GM18526 (cell line): Measurements from ENCODE around the gene MCFD2.

ENCODE experiments used
- POLR2A ChIP-seq: IDR thresholded peaks from 3 replicates; pipeline ENCODE4 v1.6.1; 2011; ENCODE audit not compliant: insufficient read length; ENCODE audit errors: extremely low read depth

MCFD2 gene

DNA sequence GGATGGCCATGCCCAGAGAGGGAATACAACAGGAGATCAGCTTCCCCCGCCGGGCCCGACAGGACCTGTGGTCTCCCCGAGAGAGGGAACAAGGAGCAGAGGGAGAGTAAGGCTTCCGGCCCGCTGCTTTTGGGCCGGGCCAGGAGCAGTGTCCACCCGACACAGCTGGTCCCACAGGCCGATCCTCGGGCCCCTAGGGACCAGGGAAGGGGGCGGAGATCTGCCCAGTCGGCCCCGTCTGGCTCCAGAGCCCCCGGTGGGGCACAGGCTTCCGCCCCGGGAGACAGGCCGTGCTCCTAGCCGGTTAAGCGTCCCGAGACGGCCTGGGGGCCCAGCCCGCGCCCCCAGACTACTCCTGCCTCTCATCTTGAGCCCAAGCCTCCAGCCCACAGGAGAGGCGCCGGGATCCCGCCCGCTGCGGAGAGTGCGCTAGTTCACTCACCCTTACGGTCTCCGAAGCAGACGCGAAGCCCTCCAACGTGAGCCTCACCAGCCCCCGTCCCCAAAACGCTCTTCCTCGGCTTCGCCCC lies at the start of gene MCFD2:
Gene MCFD2 (minus strand): TSS at position 526 of the 530 bp plus-strand sequence. CDS start 6,635 bp downstream, outside the sequence.
- TF ChIP-seq POLR2A = no peak

DNA sequence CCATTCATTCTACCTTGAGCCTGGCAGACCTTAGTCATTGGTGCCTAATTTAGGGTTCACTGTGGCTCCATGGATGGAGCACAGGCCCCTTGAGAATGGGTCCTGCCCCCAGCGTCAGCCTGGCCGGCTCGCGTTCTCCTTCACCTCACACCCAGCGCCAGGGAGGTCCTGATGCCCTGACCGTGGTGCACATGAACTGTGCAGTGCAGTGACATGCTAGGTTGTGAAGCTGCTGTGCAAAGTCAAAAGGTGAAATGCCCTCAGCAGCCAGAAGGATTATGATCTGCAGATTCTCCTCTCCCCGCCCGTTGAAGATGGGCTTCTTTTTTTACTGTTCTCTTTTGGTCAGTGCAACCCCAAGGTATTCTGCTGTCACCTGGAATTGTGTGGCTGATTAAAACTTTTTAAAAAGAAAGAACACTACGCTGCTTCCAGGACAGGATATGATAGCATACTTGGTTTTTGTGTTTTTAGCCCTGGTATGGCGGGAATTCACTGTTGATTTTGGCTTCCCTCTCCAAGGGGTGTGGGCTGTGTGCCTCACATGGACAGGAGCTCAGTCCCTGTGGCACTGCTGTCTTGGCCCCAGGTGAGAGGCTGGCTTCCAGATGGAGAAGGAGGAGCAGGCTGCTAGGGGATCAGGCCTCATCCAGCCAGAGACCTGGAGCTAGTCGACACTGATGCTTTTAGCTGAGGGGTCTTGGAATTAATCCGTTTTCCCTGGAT lies 49.4 kb upstream of the MCFD2 start:
- TF ChIP-seq POLR2A = no peak

DNA sequence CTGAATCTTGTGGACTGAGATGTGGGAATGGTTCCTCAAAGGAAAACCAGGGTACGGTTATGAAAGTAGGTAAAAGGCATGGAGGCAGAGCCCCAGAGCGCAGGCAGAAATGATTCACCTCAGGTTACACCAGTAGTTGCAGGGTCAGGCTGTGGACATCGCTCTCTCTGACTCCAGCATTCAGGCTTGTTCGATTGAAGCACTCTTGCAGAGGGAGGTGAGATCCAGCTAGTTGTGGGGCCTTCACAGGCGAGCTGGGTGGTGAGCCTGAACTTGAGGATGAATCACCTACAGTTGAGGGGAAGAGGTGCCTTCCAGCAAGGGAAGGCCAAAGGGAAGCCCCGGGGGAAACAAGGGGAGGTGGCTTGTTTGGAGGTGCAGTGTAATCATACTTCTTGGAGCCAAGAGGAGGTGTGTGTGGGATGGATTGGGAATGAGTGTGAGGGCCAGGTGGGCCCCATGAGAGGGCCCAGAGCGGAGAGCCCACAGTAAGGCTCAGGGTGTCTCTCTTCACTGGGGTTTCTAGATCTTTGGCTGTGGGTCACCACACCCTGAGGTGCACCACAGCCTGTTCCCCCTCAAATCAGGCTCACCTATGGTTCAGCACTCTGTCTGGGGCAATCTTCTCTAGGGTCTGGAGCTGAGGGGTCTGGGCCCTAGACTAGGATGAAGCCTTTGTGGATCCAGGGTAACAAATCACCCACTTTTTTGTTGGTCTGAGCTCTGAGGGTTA lies 48.5 kb upstream of the MCFD2 start:
- no peak for TF ChIP-seq POLR2A

DNA sequence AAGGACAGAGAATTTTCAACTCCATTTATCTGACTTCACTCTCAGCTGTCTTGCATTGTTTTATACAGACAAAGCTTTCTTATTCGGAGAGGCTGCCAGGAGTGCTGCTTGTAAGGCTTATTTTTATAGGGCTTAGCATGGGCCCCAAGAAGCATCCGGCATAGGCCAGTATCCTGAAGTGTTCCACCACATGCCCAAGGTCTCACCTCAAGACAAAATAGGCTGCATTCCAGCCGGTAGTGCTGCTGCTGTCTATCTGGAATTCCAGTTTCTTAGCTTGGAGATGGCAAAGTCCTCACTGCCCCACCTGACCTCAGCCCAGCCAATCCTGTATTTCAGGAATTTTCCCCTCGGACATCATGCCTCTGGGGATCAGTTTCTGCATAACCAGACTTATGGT lies 47.6 kb upstream of the MCFD2 start:
- no peak for TF ChIP-seq POLR2A

DNA sequence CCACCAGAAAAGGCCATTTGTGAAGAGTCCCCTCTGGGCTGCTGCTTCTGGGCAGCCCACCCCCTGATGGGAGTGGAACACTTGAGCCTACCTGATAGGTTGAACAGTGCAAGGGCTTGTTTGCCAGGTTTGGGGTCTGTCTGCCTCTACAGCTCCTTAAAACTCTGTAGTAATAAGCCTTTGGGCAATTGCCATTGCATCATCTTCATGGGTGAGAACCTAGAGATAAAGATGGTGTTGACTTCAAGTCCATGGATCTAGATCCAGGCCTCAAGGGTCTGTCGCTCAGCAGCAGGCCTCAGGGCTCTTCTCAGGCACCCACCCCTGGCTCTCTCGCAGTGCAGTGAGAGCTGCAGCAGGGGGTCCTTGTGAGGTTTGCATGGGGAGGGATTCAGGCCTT lies 47.1 kb upstream of the MCFD2 start:
- TF ChIP-seq POLR2A = no peak

DNA sequence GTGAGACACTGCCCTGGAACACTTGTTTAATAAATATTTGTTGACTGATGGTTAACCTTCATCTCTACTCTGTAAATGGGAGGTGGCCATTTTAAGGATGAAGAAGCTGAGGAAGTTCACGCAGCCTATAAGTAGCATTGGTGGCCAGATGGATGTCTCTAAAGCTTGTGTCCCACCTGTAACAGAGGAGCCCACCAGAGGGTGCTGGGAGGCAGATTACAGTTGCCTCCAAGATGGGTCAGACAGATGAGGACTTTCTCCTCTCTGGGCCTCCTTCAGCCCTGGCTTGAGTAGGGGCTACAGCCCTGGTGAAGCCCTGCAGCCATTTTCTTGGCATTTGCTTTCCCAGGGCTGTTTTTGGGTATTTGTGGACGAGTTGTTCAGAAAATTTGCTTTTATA lies 45.0 kb upstream of the MCFD2 start:
- no peak for TF ChIP-seq POLR2A

DNA sequence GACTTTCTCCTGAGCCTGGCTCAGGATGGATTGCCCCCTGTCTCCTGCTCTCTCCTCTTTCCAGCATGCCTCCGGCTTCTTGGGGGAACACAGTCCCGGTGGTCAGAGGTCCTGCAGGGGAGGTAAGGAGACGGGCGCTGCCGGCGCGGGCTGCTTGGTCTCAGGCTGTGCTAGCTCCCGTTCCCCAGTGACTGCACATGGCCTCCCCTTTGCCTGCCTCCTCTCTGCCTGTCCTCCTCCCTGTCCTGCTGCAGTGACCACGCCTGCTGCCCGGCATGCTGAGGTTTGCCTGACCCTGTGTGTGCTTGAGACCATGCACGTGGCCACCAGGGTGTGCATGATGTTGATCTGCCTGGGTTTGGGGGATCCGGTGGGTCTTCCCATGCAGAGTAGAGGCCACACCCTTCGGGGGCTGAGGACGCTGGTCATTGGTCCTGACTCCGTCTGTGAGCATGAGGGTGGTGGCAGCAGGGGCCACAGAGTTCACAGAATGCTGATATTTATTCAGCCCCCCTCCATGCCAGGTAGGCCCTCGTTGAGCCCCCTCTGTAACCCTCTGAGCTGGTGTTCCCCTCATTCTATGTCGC lies 42.9 kb upstream of the MCFD2 start:
- TF ChIP-seq POLR2A = no peak

DNA sequence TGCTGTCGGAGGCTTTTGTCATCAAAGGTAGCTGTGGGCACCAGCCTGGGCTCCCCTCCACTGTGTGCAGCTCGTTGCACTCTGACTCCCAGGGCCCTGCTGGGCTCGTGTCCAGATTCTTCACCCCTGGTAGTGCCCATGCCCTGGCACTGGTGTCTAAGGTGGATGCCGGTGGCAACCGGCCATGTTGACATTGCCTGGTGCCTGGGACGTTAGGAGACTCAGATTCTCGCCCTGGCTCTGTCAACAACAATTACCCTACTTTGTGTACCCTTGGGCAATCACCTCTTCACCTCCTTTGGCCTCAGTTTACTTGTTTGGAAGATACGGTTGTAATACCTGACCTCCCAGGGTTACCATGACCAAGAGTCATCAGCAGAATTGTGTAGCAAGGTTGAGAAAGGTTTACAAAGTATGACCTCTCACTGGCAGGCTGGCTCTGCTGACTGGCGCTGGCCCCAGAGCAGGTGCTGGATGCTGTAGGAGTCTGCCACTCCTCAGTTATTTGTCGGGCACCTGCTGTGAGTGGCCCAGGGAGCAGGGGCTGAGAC lies 41.5 kb upstream of the MCFD2 start:
- no peak for TF ChIP-seq POLR2A

DNA sequence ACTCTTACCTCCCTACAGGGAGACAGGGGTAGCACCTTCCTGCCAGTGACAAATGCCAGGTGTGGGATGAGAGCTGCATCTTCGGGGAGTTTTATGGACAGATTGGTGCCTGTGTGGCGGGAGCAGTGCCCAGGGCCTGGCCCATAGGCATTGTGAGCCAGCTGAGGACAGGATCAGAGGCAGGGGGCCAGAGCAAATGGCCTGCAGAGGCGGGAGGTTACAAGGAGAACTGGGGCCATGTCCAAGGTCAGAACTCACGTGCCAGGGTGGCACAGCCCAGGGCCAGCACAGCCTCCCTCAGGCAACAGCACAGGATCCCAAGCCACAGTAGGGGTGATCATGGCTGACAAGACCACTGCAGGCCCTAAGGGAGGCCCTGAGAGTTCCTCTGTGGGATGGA lies 40.2 kb upstream of the MCFD2 start:
- TF ChIP-seq POLR2A = no peak

DNA sequence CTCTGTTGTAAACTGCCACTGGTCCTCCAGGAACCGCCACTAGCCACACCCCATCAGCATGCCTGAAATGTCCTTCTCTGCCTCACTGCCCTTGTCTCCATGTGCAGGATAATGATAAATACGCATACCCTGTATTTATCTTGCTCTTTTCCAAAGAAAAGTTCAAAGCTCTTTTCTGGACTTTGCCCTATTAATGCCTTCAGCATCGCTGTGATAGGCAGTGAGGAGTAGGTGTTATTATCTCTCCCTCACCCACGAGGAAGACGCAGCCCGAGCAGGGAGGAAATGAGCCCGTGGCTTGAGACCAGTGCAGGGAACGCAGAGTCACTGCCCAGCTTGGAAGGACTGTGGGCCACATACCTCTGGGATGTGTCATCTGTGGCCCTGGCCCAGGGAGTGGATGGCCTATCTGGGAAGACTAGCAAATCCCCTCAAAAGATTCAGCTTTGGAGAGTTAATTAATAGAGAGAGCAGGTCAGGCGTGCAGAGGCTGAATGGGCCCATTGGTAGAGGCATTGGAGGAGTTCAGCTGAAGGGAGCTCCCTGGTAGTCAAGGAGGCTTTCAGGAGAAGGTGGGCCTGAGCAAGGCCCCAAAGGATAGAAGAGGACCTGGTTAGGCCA lies 39.5 kb upstream of the MCFD2 start:
- no peak for TF ChIP-seq POLR2A

DNA sequence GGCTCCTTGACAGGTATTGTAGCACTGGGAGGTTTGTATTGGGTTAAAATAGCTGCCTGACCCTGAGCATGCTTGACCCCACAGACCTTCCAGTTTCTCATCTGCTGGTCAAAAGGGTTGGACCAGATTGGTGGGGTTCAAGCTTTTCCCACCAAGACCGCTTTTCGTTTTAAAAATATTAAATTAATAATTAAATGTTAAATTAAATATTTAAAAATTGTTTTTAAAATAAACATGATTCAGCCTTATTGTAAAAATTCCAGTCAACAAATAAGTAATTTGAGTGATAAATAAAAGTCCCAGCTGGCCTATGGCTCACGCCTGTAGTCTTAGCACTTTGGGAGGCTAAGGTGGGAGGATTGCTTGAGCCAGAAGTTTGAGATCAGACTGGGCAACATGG lies 36.6 kb upstream of the MCFD2 start:
- no peak for TF ChIP-seq POLR2A

DNA sequence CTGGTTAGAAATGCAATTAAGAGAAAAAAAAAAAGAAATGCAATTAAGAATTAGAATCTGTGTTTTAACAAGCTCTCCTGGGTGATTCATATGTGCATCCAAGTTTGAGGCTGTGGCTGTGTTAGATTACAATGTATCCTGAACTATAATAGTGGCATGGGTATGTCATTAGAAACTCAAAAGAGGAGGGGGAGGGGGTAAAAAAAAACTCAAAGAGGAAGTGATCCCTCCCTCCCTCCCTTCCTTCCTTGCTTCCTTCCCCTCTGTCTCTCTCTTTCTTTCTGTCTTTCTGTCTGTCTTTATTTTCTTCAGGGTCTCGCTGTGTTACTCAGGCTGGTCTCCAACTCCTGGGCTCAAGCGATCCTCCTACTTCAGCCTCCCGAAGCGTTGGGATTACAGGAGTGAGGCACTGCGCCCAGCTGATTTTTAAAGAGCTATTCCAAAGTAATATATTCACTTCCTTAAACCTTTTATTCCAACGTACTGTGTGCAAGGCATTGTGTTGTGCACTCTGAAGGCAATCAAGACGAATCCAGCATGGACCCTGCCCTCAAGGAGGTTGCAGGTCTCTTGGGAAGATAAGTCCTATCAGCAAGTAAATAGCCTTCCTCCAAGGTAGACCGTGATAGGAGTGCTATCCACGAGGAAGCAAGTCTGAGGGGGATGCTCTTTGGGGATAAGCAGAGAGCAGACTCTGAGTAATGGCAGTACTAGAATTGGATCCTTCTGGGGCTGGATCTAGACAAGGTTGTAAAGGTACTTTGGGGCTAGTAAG lies 35.9 kb upstream of the MCFD2 start:
- TF ChIP-seq POLR2A = no peak

DNA sequence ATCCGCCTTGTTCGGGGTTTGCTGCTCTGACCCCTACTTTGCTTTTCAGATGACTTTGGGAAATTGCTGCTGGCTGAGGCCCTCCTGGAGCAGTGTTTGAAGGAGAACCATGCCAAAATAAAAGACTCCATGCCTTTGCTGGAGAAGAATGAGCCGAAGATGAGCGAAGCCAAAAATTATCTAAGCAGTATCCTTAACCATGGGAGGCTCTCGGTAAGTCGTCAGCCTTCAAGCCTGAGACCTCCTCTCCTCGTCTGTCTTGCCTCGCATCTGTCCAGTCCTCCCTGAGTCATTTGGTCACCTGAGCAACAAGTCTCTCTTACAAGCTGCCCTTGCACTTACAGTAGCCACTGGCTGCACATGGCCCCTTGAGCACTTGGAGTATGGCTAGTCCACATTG lies 34.7 kb upstream of the MCFD2 start:
- no peak for TF ChIP-seq POLR2A

DNA sequence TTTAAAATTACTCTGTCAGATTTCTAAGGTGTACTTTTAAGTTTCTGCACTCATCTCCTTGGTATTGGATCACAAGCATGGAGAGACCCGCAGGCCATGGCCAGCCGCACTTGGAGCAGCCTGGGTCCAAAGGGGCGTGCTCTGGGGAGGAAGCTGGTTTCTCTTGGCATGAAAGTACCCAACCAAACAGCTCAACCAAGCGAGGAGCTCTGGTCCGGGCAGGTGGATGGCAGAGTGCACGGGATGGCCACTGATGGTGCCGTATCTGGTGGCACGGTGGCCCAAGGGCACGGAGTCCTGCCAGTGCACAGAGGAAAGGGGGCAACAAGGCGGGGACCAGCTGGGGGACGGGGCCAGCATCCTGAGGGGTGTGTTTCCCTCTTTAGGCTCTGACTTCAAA lies 32.2 kb upstream of the MCFD2 start:
- no peak for TF ChIP-seq POLR2A

DNA sequence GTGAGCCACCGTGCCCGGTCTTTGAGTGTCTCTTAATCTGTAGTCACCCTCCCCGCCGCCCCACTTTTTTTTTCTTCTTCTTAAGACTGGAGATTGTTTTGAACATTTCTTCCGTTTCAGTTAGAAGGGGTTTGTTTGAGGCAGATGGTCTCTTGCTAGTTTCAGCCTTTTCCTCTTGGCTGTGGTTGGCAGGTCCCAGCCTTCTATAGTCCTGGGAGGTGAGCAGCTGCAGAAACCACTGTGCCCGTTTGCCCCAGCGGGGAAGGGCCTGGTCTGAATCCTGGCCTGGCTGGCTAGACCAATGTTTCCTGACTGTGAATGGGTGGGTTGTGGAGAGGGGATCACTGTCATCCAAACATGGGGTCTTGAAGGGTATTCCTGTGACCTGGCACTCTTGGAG lies 30.1 kb upstream of the MCFD2 start:
- TF ChIP-seq POLR2A = no peak
